Neural cell (in vitro differentiated cells): ENCODE measurements around the gene PDGFA. TPM values are rescaled to one million over a fixed set of nuclear protein-coding genes. Genes with fewer than 3 reads are reported as not detected.

Experiments used
- H2AFZ ChIP-seq: fragments of 200-600, 300-800 bp; sonication (generic), shearing (Covaris generic); 2 replicates; pipeline ENCODE4 v1.6.0; 2014; ENCODE audit warnings: low read depth, mild to moderate bottlenecking, antibody characterized with exemption, low read length, moderate library complexity
- H3F3A ChIP-seq: fragments of 200-600 bp; shearing (Covaris generic); 2 replicates; pipeline ENCODE4 v1.6.1; 2016; ENCODE audit warnings: mild to moderate bottlenecking, moderate library complexity, mixed read lengths, antibody characterized with exemption, low read length; ENCODE audit not compliant: insufficient read depth, poor library complexity, severe bottlenecking
- H3K27ac ChIP-seq: fragments of 200-600, 300-800 bp; sonication (generic), shearing (Covaris generic); 2 replicates; pipeline ENCODE4 v1.5.1; 2014; ENCODE audit warnings: mild to moderate bottlenecking, low read length, moderate library complexity
- H3K27me3 ChIP-seq: fragments of 300-800, 200-600 bp; sonication (generic), shearing (Covaris generic); 2 replicates; pipeline ENCODE4 v1.6.0; 2014; ENCODE audit warnings: mild to moderate bottlenecking, low read depth, low read length, moderate library complexity; ENCODE audit not compliant: insufficient read depth
- H3K36me3 ChIP-seq: fragments of 300-800, 200-600 bp; sonication (generic), shearing (Covaris generic); 2 replicates; pipeline ENCODE4 v1.5.1; 2014; ENCODE audit warnings: mild to moderate bottlenecking, antibody characterized with exemption, low read length, moderate library complexity; ENCODE audit not compliant: insufficient read depth
- H3K4me2 ChIP-seq: fragments of 300-800, 200-600 bp; sonication (generic), shearing (Covaris generic); 2 replicates; pipeline ENCODE4 v1.6.0; 2014; ENCODE audit warnings: mild to moderate bottlenecking, low read length
- H3K4me3 ChIP-seq: fragments of 300-800, 200-600 bp; sonication (generic), shearing (Covaris generic); 2 replicates; pipeline ENCODE4 v1.5.1; 2014; ENCODE audit warnings: mild to moderate bottlenecking, low read length, moderate library complexity
- H3K79me2 ChIP-seq: fragments of 200-600 bp; shearing (Covaris generic); replicated peaks from 2 replicates; pipeline ENCODE4 v1.6.0; 2014; ENCODE audit warnings: mild to moderate bottlenecking, low read length, moderate library complexity; ENCODE audit not compliant: insufficient read depth
- H3K9ac ChIP-seq: fragments of 300-800, 200-600 bp; sonication (generic), shearing (Covaris generic); 2 replicates; pipeline ENCODE4 v1.6.1; 2016; ENCODE audit warnings: mild to moderate bottlenecking, low read length, mixed read lengths
- H3K9me2 ChIP-seq: fragments of 200-600 bp; shearing (Covaris generic); 2 replicates; pipeline ENCODE4 v1.6.1; 2016; ENCODE audit warnings: mild to moderate bottlenecking, low read length, mixed read lengths; ENCODE audit not compliant: insufficient read depth
- H3K9me3 ChIP-seq: fragments of 200-600, 300-800 bp; sonication (generic), shearing (Covaris generic); 2 replicates; pipeline ENCODE4 v1.6.1; 2016; ENCODE audit warnings: mild to moderate bottlenecking, mixed run types, low read length, moderate library complexity, mixed read lengths
- H4K20me1 ChIP-seq: fragments of 200-600 bp; shearing (Covaris generic); 2 replicates; pipeline ENCODE4 v1.6.1; 2016; ENCODE audit warnings: mild to moderate bottlenecking, mixed run types; ENCODE audit not compliant: insufficient read depth
- EP300 ChIP-seq: fragments of 450-650 bp; conservative IDR thresholded peaks from 2 replicates; pipeline ENCODE4 v1.6.1; 2014; ENCODE audit warnings: antibody characterized with exemption, mild to moderate bottlenecking, moderate library complexity; ENCODE audit not compliant: poor library complexity, severe bottlenecking
- EZH2 ChIP-seq: fragments of 200-600, 300-800 bp; shearing (Covaris generic), sonication (generic); IDR thresholded peaks from 2 replicates; pipeline ENCODE4 v1.6.1; 2014; ENCODE audit warnings: antibody characterized with exemption, low read length, borderline replicate concordance, mild to moderate bottlenecking; ENCODE audit not compliant: insufficient read depth, poor library complexity, severe bottlenecking
- MXI1 ChIP-seq: fragments of 450-650 bp; conservative IDR thresholded peaks from 2 replicates; pipeline ENCODE4 v1.6.1; 2014; ENCODE audit warnings: antibody characterized with exemption, mild to moderate bottlenecking; ENCODE audit not compliant: poor library complexity, severe bottlenecking
- POLR2AphosphoS5 ChIP-seq: IDR thresholded peaks from 2 replicates; pipeline ENCODE4 v1.6.1; 2012
- RAD21 ChIP-seq: fragments of 450-650 bp; conservative IDR thresholded peaks from 2 replicates; pipeline ENCODE4 v1.6.1; 2014; ENCODE audit warnings: antibody characterized with exemption, mild to moderate bottlenecking, moderate library complexity
- SMC3 ChIP-seq: fragments of 450-650 bp; conservative IDR thresholded peaks from 2 replicates; pipeline ENCODE4 v1.6.1; 2014; ENCODE audit warnings: antibody characterized with exemption, mild to moderate bottlenecking, moderate library complexity; ENCODE audit not compliant: poor library complexity
- TAF1 ChIP-seq: IDR thresholded peaks from 2 replicates; pipeline ENCODE4 v1.6.1; 2012; ENCODE audit warnings: low read depth
- polyA plus RNA-seq: library from polyadenylated mRNA; depleted of rRNA; stranded (reverse); fragments of >200 nt; gene quantifications from 2 replicates; pipeline ENCODE4 v1.2.3, GENCODE V29; 2014
- TF ChIP-seq, protein P1 (sequence below): IDR thresholded peaks from 2 replicates; pipeline ENCODE4 v1.6.1; 2012; ENCODE audit warnings: borderline replicate concordance
- TF ChIP-seq, protein P2 (sequence below): fragments of 450-650 bp; IDR thresholded peaks from 2 replicates; pipeline ENCODE4 v1.5.1; 2014; ENCODE audit warnings: antibody characterized with exemption, mild to moderate bottlenecking, moderate library complexity; ENCODE audit not compliant: poor library complexity, severe bottlenecking

Gene PDGFA
- polyA plus RNA-seq, 1 donor from 2014 or later: 4.1 TPM

DNA sequence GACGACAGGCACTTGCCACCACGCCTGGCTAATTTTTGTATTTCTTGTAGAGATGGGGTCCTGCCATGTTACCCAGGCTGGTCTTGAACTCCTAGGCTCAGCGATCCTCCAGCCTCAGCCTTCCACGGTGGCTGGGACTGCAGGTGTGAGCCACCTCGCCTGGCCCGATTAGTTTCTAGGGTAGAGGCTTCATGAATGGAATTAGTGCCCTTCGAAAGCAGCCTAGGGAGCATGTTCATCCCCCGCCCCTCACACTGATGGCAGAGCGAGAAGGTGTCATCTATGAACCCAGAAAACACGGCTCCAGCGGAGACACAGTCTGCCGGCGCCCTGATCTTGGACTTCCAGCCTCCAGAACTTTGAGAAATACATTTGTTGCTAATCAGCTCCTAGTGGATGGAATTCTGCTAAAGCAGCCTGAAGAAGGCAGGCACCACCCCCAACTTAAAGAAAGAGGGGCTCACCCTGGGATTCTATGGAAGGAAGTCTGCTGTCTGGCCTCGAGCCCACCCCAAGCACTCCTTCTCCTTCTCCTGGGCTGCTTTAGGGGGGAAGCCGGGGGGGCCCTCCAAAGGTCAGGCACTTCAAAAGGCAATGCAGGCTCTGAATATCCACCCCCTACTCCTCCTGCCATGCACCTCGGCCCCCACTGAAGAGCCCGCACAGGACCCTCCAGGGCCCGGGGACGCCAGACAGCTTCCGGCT lies 10.1 kb downstream of the PDGFA start:
- no peaks in the 10 kb centered on the region for H3K79me2 ChIP-seq
- H3K27ac ChIP-seq: no peak overlapping the region
- H3K27me3 ChIP-seq: peaks cover 4% of the 10 kb centered on the region
- no peaks in the 10 kb centered on the region for H3K9me3 ChIP-seq
- H3K36me3 ChIP-seq: no peaks in the 10 kb centered on the region
- no peak overlapping the region for H3K4me3 ChIP-seq
- no peak overlapping the region for H3K4me2 ChIP-seq
- H4K20me1 ChIP-seq: no peaks in the 10 kb centered on the region
- no peak for TF ChIP-seq RAD21
- TF ChIP-seq MXI1: no peak
- TF ChIP-seq EP300: no peak
- TF ChIP-seq SMC3: no peak
- TF ChIP-seq, protein P1, sequence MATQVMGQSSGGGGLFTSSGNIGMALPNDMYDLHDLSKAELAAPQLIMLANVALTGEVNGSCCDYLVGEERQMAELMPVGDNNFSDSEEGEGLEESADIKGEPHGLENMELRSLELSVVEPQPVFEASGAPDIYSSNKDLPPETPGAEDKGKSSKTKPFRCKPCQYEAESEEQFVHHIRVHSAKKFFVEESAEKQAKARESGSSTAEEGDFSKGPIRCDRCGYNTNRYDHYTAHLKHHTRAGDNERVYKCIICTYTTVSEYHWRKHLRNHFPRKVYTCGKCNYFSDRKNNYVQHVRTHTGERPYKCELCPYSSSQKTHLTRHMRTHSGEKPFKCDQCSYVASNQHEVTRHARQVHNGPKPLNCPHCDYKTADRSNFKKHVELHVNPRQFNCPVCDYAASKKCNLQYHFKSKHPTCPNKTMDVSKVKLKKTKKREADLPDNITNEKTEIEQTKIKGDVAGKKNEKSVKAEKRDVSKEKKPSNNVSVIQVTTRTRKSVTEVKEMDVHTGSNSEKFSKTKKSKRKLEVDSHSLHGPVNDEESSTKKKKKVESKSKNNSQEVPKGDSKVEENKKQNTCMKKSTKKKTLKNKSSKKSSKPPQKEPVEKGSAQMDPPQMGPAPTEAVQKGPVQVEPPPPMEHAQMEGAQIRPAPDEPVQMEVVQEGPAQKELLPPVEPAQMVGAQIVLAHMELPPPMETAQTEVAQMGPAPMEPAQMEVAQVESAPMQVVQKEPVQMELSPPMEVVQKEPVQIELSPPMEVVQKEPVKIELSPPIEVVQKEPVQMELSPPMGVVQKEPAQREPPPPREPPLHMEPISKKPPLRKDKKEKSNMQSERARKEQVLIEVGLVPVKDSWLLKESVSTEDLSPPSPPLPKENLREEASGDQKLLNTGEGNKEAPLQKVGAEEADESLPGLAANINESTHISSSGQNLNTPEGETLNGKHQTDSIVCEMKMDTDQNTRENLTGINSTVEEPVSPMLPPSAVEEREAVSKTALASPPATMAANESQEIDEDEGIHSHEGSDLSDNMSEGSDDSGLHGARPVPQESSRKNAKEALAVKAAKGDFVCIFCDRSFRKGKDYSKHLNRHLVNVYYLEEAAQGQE: no peak
- TF ChIP-seq, protein P2, sequence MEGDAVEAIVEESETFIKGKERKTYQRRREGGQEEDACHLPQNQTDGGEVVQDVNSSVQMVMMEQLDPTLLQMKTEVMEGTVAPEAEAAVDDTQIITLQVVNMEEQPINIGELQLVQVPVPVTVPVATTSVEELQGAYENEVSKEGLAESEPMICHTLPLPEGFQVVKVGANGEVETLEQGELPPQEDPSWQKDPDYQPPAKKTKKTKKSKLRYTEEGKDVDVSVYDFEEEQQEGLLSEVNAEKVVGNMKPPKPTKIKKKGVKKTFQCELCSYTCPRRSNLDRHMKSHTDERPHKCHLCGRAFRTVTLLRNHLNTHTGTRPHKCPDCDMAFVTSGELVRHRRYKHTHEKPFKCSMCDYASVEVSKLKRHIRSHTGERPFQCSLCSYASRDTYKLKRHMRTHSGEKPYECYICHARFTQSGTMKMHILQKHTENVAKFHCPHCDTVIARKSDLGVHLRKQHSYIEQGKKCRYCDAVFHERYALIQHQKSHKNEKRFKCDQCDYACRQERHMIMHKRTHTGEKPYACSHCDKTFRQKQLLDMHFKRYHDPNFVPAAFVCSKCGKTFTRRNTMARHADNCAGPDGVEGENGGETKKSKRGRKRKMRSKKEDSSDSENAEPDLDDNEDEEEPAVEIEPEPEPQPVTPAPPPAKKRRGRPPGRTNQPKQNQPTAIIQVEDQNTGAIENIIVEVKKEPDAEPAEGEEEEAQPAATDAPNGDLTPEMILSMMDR: no peak
- TF ChIP-seq POLR2AphosphoS5: no peak
- TF ChIP-seq TAF1: no peak
- no peak for TF ChIP-seq EZH2
- H2AFZ ChIP-seq: no peak overlapping the region
- H3K9me2 ChIP-seq: no peaks in the 10 kb centered on the region
- no peak overlapping the region for H3K9ac ChIP-seq
- H3F3A ChIP-seq: no peaks in the 10 kb centered on the region

DNA sequence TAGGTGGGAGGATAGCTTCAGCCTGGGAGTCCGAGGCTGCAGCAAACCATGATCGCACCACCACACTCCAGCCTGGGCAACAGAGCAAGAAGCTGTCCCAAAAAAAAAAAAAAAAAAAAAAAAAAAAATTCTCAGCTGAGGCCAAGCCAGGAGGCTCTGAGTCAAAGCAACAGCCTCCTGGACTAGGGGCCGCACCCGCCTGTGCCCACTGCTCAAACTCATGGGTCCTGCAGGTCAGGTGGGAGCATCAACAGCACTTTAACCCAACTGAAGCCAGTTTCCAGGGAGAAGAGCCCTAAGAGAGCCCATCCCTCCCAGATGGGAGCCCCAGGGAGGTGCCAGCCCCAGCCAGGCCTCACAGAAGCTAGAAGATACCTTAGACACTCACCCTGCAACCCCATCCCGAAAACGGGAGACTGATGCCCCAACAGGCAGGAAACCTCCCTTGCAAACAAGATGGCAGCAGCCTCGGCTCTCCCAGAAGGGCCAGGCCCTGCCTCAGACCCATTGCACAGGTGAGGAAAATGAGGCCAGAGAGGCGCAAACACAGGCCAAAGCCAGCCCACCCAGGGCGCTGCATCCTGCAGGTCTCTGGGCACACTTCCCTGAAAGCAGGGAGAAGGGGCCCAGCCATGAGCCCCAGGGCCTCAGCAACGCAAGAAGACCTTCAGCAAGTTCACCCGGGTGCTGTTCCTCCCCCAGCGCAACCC lies 11.0 kb downstream of the PDGFA start:
- H3K4me2 ChIP-seq: no peak overlapping the region
- H3K27ac ChIP-seq: no peak overlapping the region
- H3K9me3 ChIP-seq: no peaks in the 10 kb centered on the region
- no peak overlapping the region for H2AFZ ChIP-seq
- no peaks in the 10 kb centered on the region for H3K36me3 ChIP-seq
- no peak overlapping the region for H3K9ac ChIP-seq
- no peaks in the 10 kb centered on the region for H4K20me1 ChIP-seq
- no peak for TF ChIP-seq EP300
- TF ChIP-seq, protein P2: no peak
- no peak for TF ChIP-seq EZH2
- no peak for TF ChIP-seq SMC3
- TF ChIP-seq RAD21: no peak
- no peak for TF ChIP-seq POLR2AphosphoS5
- TF ChIP-seq, protein P1: no peak
- TF ChIP-seq TAF1: no peak
- H3K9me2 ChIP-seq: no peaks in the 10 kb centered on the region
- no peak overlapping the region for H3K4me3 ChIP-seq
- no peaks in the 10 kb centered on the region for H3K79me2 ChIP-seq
- H3F3A ChIP-seq: no peaks in the 10 kb centered on the region
- no peaks in the 10 kb centered on the region for H3K27me3 ChIP-seq
